ENCODE data around the gene COA1.
A peak's percentile ranks its signal among the peaks of the same experiment; 100 is the strongest.
"Not testable (repeated sequence)": the region's sequence is repeated elsewhere in the genome, so short reads cannot be mapped to it uniquely, and the experiment has no call there.

Gene COA1

GRCh38 chr7:43726466-43726865 lies 2.9 kb downstream of the COA1 start:
- no peak for DNase-seq

GRCh38 chr7:43725251-43725650 lies 4.1 kb downstream of the COA1 start:
- no peak for DNase-seq

GRCh38 chr7:43723007-43723341 lies 6.3 kb downstream of the COA1 start:
- no peak for DNase-seq

- peak; percentile 73 for DNase-seq
Observed at GRCh38 chr7:43721193-43721806, 8.0 kb downstream of the COA1 start.

GRCh38 chr7:43716598-43716997 lies 12.7 kb downstream of the COA1 start:
- no peak for DNase-seq

GRCh38 chr7:43715966-43716365 lies 13.4 kb downstream of the COA1 start:
- not testable (repeated sequence) for DNase-seq

GRCh38 chr7:43711503-43711902 lies 17.8 kb downstream of the COA1 start:
- DNase-seq, result no peak

GRCh38 chr7:43708055-43708454 lies 21.3 kb downstream of the COA1 start:
- DNase-seq, result not testable (repeated sequence)

GRCh38 chr7:43703573-43703972 lies 25.8 kb downstream of the COA1 start:
- DNase-seq, result no peak

GRCh38 chr7:43702974-43703373 lies 26.3 kb downstream of the COA1 start:
- no peak for DNase-seq

- no peak for DNase-seq
Observed at GRCh38 chr7:43701929-43702328, 27.4 kb downstream of the COA1 start.

GRCh38 chr7:43701500-43701854 lies 27.8 kb downstream of the COA1 start:
- DNase-seq, result no peak

- DNase-seq, result no peak
Observed at GRCh38 chr7:43700646-43701499, 28.4 kb downstream of the COA1 start.

GRCh38 chr7:43700059-43700501 lies 29.2 kb downstream of the COA1 start:
- peak; percentile 73 for DNase-seq

- DNase-seq, result no peak
Observed at GRCh38 chr7:43698460-43699255, 30.7 kb downstream of the COA1 start.

- no peak for DNase-seq
Observed at GRCh38 chr7:43697690-43698089, 31.6 kb downstream of the COA1 start.

- DNase-seq, result no peak
Observed at GRCh38 chr7:43695365-43695764, 34.0 kb downstream of the COA1 start.

GRCh38 chr7:43694399-43694748 lies 34.9 kb downstream of the COA1 start:
- no peak for DNase-seq

GRCh38 chr7:43693687-43694398 lies 35.5 kb downstream of the COA1 start:
- DNase-seq, result no peak

GRCh38 chr7:43692582-43693373 lies 36.5 kb downstream of the COA1 start:
- DNase-seq, result no peak

- no peak for DNase-seq
Observed at GRCh38 chr7:43691611-43692010, 37.7 kb downstream of the COA1 start.

GRCh38 chr7:43689115-43689514 lies 40.2 kb downstream of the COA1 start:
- DNase-seq, result no peak
